Measurements from ENCODE around the gene CBLN1. TPM values are rescaled to one million over a fixed set of nuclear protein-coding genes. Genes with fewer than 3 reads are reported as not detected.

CBLN1 gene
- total RNA-seq, 1 donor from 2014 or later = 0.11 TPM

GRCh38 chr16:49287572-49287971, 5.9 kb upstream of the CBLN1 start:
- FAIRE-seq = no peak
- peaks cover 40% of the 10 kb centered on the region for H3K27me3 Mint-ChIP-seq (ENCODE audit: low read depth, unreplicated experiment)
- peaks cover 2% of the 10 kb centered on the region for H3K4me1 Mint-ChIP-seq (ENCODE audit: low read depth, unreplicated experiment)
- TF ChIP-seq EZH2 (IDR thresholded peaks at IDR 0.05; ENCODE audit: insufficient read depth, low read length) (no peak), CTCF (IDR thresholded peaks at IDR 0.05; ENCODE audit: insufficient read depth, low read depth, low read length) (no peak)
- H3K27me3 ChIP-seq (ENCODE audit: insufficient read depth, low read length) = peaks cover 22% of the 10 kb centered on the region
- DNase-seq (ENCODE audit: low read depth) = no peak
- H3K36me3 ChIP-seq (ENCODE audit: insufficient read depth, low read length) = no peaks in the 10 kb centered on the region
- no peaks in the 10 kb centered on the region for H3K36me3 Mint-ChIP-seq (ENCODE audit: low read depth, unreplicated experiment)
- H3K27ac ChIP-seq (ENCODE audit: low read depth, low read length) = no peak overlapping the region
- H3K4me2 ChIP-seq (ENCODE audit: low read length) = no peak overlapping the region
- H3K4me3 ChIP-seq (ENCODE audit: insufficient read depth, low read depth, low read length) = no peak overlapping the region
- no peaks in the 10 kb centered on the region for H3K79me2 ChIP-seq (ENCODE audit: insufficient read depth, low read length)
- H3K4me1 ChIP-seq (ENCODE audit: insufficient read depth, low read length) = peaks cover under 1% of the 10 kb centered on the region
- H2AFZ ChIP-seq (ENCODE audit: low read depth, low read length) = no peak overlapping the region
- no peak overlapping the region for H3K27ac Mint-ChIP-seq (ENCODE audit: unreplicated experiment)
- no peak overlapping the region for H3K9ac ChIP-seq (ENCODE audit: low read length)
- H4K20me1 ChIP-seq (ENCODE audit: insufficient read depth, low read length) = no peaks in the 10 kb centered on the region
- no peaks in the 10 kb centered on the region for H3K9me3 ChIP-seq (ENCODE audit: insufficient read depth, low read depth, low read length)
- no peak overlapping the region for H3K4me3 Mint-ChIP-seq (ENCODE audit: unreplicated experiment)
- H3K9me3 Mint-ChIP-seq (ENCODE audit: unreplicated experiment) = no peaks in the 10 kb centered on the region

- H3K9me3 ChIP-seq (ENCODE audit: insufficient read depth, low read depth, low read length) = no peaks in the 10 kb centered on the region
- FAIRE-seq (no peak), DNase-seq (ENCODE audit: low read depth) (no peak)
- no peak overlapping the region for H2AFZ ChIP-seq (ENCODE audit: low read depth, low read length)
- peaks cover 36% of the 10 kb centered on the region for H3K27me3 ChIP-seq (ENCODE audit: insufficient read depth, low read length)
- Mint-ChIP-seq H3K27ac (ENCODE audit: unreplicated experiment) (no peak overlapping the region), H3K4me1 (ENCODE audit: low read depth, unreplicated experiment) (peaks cover 2% of the 10 kb centered on the region), H3K27me3 (ENCODE audit: low read depth, unreplicated experiment) (peaks cover 54% of the 10 kb centered on the region), H3K36me3 (ENCODE audit: low read depth, unreplicated experiment) (no peaks in the 10 kb centered on the region), H3K4me3 (ENCODE audit: unreplicated experiment) (no peak overlapping the region), H3K9me3 (ENCODE audit: unreplicated experiment) (no peaks in the 10 kb centered on the region)
- TF ChIP-seq EZH2 (IDR thresholded peaks at IDR 0.05; ENCODE audit: insufficient read depth, low read length) (no peak), CTCF (IDR thresholded peaks at IDR 0.05; ENCODE audit: insufficient read depth, low read depth, low read length) (no peak)
- H4K20me1 ChIP-seq (ENCODE audit: insufficient read depth, low read length) = no peaks in the 10 kb centered on the region
- H3K4me2 ChIP-seq (ENCODE audit: low read length) = no peak overlapping the region
- H3K9ac ChIP-seq (ENCODE audit: low read length) = no peak overlapping the region
- no peak overlapping the region for H3K27ac ChIP-seq (ENCODE audit: low read depth, low read length)
- H3K36me3 ChIP-seq (ENCODE audit: insufficient read depth, low read length) = no peaks in the 10 kb centered on the region
- no peaks in the 10 kb centered on the region for H3K79me2 ChIP-seq (ENCODE audit: insufficient read depth, low read length)
- H3K4me1 ChIP-seq (ENCODE audit: insufficient read depth, low read length) = peaks cover 3% of the 10 kb centered on the region
- no peak overlapping the region for H3K4me3 ChIP-seq (ENCODE audit: insufficient read depth, low read depth, low read length)
Observed at GRCh38 chr16:49284962-49285361, 3.3 kb upstream of the CBLN1 start.

GRCh38 chr16:49283376-49284049, 1.9 kb upstream of the CBLN1 start:
- Mint-ChIP-seq H3K9me3 (ENCODE audit: unreplicated experiment) (no peaks in the 10 kb centered on the region), H3K36me3 (ENCODE audit: low read depth, unreplicated experiment) (no peaks in the 10 kb centered on the region), H3K4me1 (ENCODE audit: low read depth, unreplicated experiment) (peaks cover 2% of the 10 kb centered on the region), H3K4me3 (ENCODE audit: unreplicated experiment) (no peak overlapping the region), H3K27ac (ENCODE audit: unreplicated experiment) (no peak overlapping the region), H3K27me3 (ENCODE audit: low read depth, unreplicated experiment) (peaks cover 67% of the 10 kb centered on the region)
- DNase-seq (ENCODE audit: low read depth) (no peak), FAIRE-seq (no peak)
- H4K20me1 ChIP-seq (ENCODE audit: insufficient read depth, low read length) = no peaks in the 10 kb centered on the region
- no peak overlapping the region for H2AFZ ChIP-seq (ENCODE audit: low read depth, low read length)
- no peak for TF ChIP-seq CTCF (IDR thresholded peaks at IDR 0.05; ENCODE audit: insufficient read depth, low read depth, low read length)
- TF ChIP-seq EZH2 (IDR thresholded peaks at IDR 0.05; ENCODE audit: insufficient read depth, low read length) = no peak
- H3K9me3 ChIP-seq (ENCODE audit: insufficient read depth, low read depth, low read length) = no peaks in the 10 kb centered on the region
- no peaks in the 10 kb centered on the region for H3K79me2 ChIP-seq (ENCODE audit: insufficient read depth, low read length)
- no peak overlapping the region for H3K4me3 ChIP-seq (ENCODE audit: insufficient read depth, low read depth, low read length)
- H3K27me3 ChIP-seq (ENCODE audit: insufficient read depth, low read length) = peaks cover 50% of the 10 kb centered on the region
- no peak overlapping the region for H3K9ac ChIP-seq (ENCODE audit: low read length)
- H3K27ac ChIP-seq (ENCODE audit: low read depth, low read length) = no peak overlapping the region
- H3K4me2 ChIP-seq (ENCODE audit: low read length) = no peak overlapping the region
- H3K4me1 ChIP-seq (ENCODE audit: insufficient read depth, low read length) = peaks cover 3% of the 10 kb centered on the region
- H3K36me3 ChIP-seq (ENCODE audit: insufficient read depth, low read length) = no peaks in the 10 kb centered on the region
